Liver (tissue), 9 donors: Measurements from ENCODE around the gene LRPAP1. TPM values are rescaled to one million over a fixed set of nuclear protein-coding genes. Genes with fewer than 3 reads are reported as not detected.

Source experiments
- DNase-seq: peaks from one replicate; pipeline ENCODE4 v3.0.0-alpha.2; 2017; ENCODE audit warnings: low spot score
- H3K27ac ChIP-seq, 2 donors: one replicate each; pipeline ENCODE4 v1.7.0; 2013; ENCODE audit warnings: inconsistent platforms in 2 of 2, low read length in 2 of 2, control low read depth in 1 of 2, low read depth in 1 of 2, mild to moderate bottlenecking in 1 of 2
- H3K27me3 ChIP-seq, 4 donors: one replicate each; pipeline versions ENCODE4 v1.6.1 to v1.7.0; 2013; ENCODE audit warnings: low read length in 3 of 4, inconsistent platforms in 1 of 4, mild to moderate bottlenecking in 1 of 4, moderate library complexity in 1 of 4; ENCODE audit not compliant: control insufficient read depth in 4 of 4, insufficient read depth in 4 of 4
- H3K36me3 ChIP-seq, 4 donors: one replicate each; pipeline versions ENCODE4 v1.6.1 to v1.7.0; 2013; ENCODE audit warnings: low read length in 3 of 4, mild to moderate bottlenecking in 3 of 4, low read depth in 1 of 4, moderate library complexity in 1 of 4; ENCODE audit not compliant: control insufficient read depth in 4 of 4, insufficient read depth in 3 of 4
- H3K4me1 ChIP-seq, 4 donors: one replicate each; pipeline versions ENCODE4 v1.6.1 to v1.7.0; 2013; ENCODE audit warnings: low read length in 3 of 4, mild to moderate bottlenecking in 3 of 4, moderate library complexity in 1 of 4; ENCODE audit not compliant: control insufficient read depth in 4 of 4, insufficient read depth in 4 of 4
- H3K4me3 ChIP-seq, 3 donors: one replicate each; pipeline versions ENCODE4 v1.6.1 to v1.7.0; 2013; ENCODE audit warnings: low read length in 3 of 3, control low read depth in 1 of 3, low read depth in 1 of 3, mild to moderate bottlenecking in 1 of 3
- H3K9ac ChIP-seq, 2 donors: one replicate each; pipeline ENCODE4 v1.7.0; 2013; ENCODE audit warnings: low read length in 2 of 2, mild to moderate bottlenecking in 2 of 2, moderate library complexity in 2 of 2, control low read depth in 1 of 2, low read depth in 1 of 2
- H3K9me3 ChIP-seq, 4 donors: one replicate each; pipeline versions ENCODE4 v1.6.1 to v1.7.0; 2013; ENCODE audit warnings: low read length in 3 of 4; ENCODE audit not compliant: control insufficient read depth in 4 of 4
- ATF3 ChIP-seq: IDR thresholded peaks from 2 replicates; pipeline ENCODE4 v1.6.1; 2016; ENCODE audit warnings: antibody characterized with exemption
- CTCF ChIP-seq: fragments of 150-350 bp; IDR thresholded peaks from 2 replicates; pipeline ENCODE4 v1.5.1; 2017; ENCODE audit warnings: improper control_type of control experiment, low read depth, low read length; ENCODE audit not compliant: missing input control
- EGR1 ChIP-seq, 2 donors: IDR thresholded peaks; 2 replicates each; pipeline ENCODE4 v1.6.1; 2016 to 2018; ENCODE audit warnings: antibody characterized with exemption in 2 of 2, low read depth in 2 of 2
- FOXA1 ChIP-seq: IDR thresholded peaks from 2 replicates; pipeline ENCODE4 v1.6.1; 2016; ENCODE audit warnings: antibody characterized with exemption
- FOXA2 ChIP-seq: IDR thresholded peaks from 2 replicates; pipeline ENCODE4 v1.6.1; 2016; ENCODE audit warnings: antibody characterized with exemption
- HNF4A ChIP-seq, 2 donors: conservative IDR thresholded peaks; 2 replicates each; pipeline ENCODE4 v1.6.1; 2016; ENCODE audit warnings: antibody characterized with exemption in 2 of 2, mild to moderate bottlenecking in 2 of 2
- HNF4G ChIP-seq: IDR thresholded peaks from 2 replicates; pipeline ENCODE4 v1.6.1; 2016; ENCODE audit warnings: antibody characterized with exemption
- JUND ChIP-seq, 2 donors: IDR thresholded peaks; 2 replicates each; pipeline ENCODE4 v1.6.1; 2016; ENCODE audit warnings: antibody characterized with exemption in 2 of 2
- MAX ChIP-seq: IDR thresholded peaks from 2 replicates; pipeline ENCODE4 v1.6.1; 2016; ENCODE audit warnings: antibody characterized with exemption
- NR2F2 ChIP-seq: IDR thresholded peaks from 2 replicates; pipeline ENCODE4 v1.6.1; 2016; ENCODE audit warnings: antibody characterized with exemption
- RAD21 ChIP-seq, 2 donors: IDR thresholded peaks; 2 replicates each; pipeline ENCODE4 v1.6.1; 2016; ENCODE audit warnings: antibody characterized with exemption in 2 of 2, mild to moderate bottlenecking in 2 of 2
- RXRA ChIP-seq, 2 donors: IDR thresholded peaks; 2 replicates each; pipeline ENCODE4 v1.6.1; 2017 to 2018; ENCODE audit warnings: antibody characterized with exemption in 2 of 2, mild to moderate bottlenecking in 1 of 2
- SP1 ChIP-seq: IDR thresholded peaks from 2 replicates; pipeline ENCODE4 v1.6.1; 2018; ENCODE audit warnings: antibody characterized with exemption, mild to moderate bottlenecking
- TAF1 ChIP-seq: conservative IDR thresholded peaks from 2 replicates; pipeline ENCODE4 v1.6.1; 2016; ENCODE audit warnings: antibody characterized with exemption, mild to moderate bottlenecking
- YY1 ChIP-seq: IDR thresholded peaks from 2 replicates; pipeline ENCODE4 v1.6.1; 2016; ENCODE audit warnings: antibody characterized with exemption, mild to moderate bottlenecking
- WGBS: extraction: QIAGEN DNeasy Blood & Tissue Kit; methylation state at CpG from one replicate; pipeline ENCODE4 v1.1.7; 2013; 5-methylcytosine and 5-hydroxymethylcytosine counted together
- polyA plus RNA-seq, 2 donors: library from polyadenylated mRNA; stranded (reverse) in 1 of 2; unstranded in 1 of 2; fragments of 200-250 nt in 1 of 2; fragments of >200 nt in 1 of 2; fragmentation: Nextera tagmentation in 1 of 2; extraction: Ambion mirVana in 1 of 2; gene quantifications; one replicate each; pipeline versions ENCODE4 v1.2.1 to v1.2.3, GENCODE V29; 2013 to 2015
- total RNA-seq, 2 donors: library from RNA; depleted of rRNA; stranded (reverse); fragments of >200 nt; gene quantifications; one replicate each; pipeline ENCODE4 v1.2.3, GENCODE V29; 2014
- donor health status: healthy.
- donor health status: healthy.
- donor health status: healthy.
- donor health status: healthy.
- donor health status: healthy.

LRPAP1 gene
- total and polyA plus RNA-seq, 4 donors: 46.1 to 134 (median 108) TPM

DNA sequence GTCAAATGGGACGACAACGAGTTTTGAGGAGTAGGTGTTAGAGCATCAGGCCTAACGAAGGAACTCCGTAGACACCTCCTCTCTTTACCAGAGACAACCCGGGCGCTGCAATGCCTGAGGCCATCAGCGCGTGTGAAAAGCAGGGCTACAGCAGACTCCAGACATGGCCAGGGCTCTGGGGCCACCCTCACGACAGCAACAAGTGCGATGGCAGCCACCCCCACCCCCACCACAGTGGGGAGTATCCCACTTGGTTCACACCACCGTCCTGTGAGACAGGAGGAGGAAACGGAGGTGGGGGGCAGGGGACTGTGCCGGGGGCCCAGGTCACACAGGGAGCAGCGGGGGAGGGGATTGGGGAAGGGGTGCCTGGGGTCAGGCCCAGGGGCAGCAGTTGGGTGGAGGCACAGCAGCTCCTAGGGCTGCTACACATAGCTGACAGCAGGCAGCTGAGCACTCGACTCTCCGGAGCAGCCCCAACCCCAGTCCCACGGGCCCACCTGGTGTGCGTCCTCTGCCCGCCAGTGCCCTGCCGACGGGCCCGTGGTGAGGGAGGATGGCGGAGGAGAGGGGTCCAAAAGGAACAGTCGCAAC is 8.5 kb downstream of the LRPAP1 start:
- H3K4me3 ChIP-seq: no peak overlapping the region
- no peak overlapping the region for H3K27ac ChIP-seq
- no peaks in the 10 kb centered on the region for H3K9me3 ChIP-seq
- no peaks in the 10 kb centered on the region for H3K27me3 ChIP-seq
- peaks cover 16 to 63% (median 21%) of the 10 kb centered on the region in 4 donors for H3K36me3 ChIP-seq
- H3K9ac ChIP-seq: no peak overlapping the region
- 93% methylated on average over 24 of the region's 24 CpGs for WGBS
- no peak for DNase-seq
- TF ChIP-seq NR2F2: no peak
- no peak for TF ChIP-seq EGR1 (IDR thresholded peaks at IDR 0.05; ENCODE audit: low read depth in 2 of 2)
- TF ChIP-seq MAX: no peak
- TF ChIP-seq YY1: no peak
- no peak for TF ChIP-seq RAD21 (IDR thresholded peaks at IDR 0.05)
- TF ChIP-seq HNF4G: no peak
- no peak for TF ChIP-seq SP1
- no peak for TF ChIP-seq RXRA (IDR thresholded peaks at IDR 0.05)
- no peaks in the 10 kb centered on the region for H3K4me1 ChIP-seq

DNA sequence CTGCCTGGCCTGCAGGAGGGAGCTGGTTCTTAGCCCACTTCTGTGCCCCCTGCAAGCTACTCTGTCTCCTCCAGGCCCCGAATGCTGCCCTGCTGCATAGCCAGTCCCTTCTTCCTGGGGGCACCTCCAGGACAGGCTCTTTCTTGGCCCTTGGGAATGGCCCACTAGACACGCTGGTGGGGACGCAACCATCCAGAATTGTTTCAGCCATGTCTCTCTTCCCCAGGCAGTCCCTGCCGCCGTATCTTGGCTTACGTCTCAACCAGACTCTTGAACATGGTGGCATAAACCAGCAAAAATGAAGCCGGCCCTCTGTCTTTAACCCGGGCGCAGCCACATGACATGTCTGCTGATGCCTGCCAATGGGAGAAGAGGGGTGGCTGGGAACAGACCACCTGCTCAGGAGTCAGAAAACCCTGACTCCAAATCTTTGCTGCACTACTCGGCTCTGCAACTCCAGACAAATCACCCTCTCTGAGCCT is 9.0 kb downstream of the LRPAP1 start:
- 98% methylated on average over 10 of the region's 10 CpGs for WGBS
- Histone ChIP-seq H3K27ac (no peak overlapping the region), H3K9me3 (no peaks in the 10 kb centered on the region), H3K4me3 (no peak overlapping the region), H3K36me3 (peaks cover 13 to 61% (median 24%) of the 10 kb centered on the region in 4 donors), H3K9ac (no peak overlapping the region), H3K4me1 (no peaks in the 10 kb centered on the region), H3K27me3 (no peaks in the 10 kb centered on the region)
- TF ChIP-seq CTCF (no peak), HNF4A (conservative IDR thresholded peaks at IDR 0.05) (no peak), ATF3 (no peak), EGR1 (IDR thresholded peaks at IDR 0.05; ENCODE audit: low read depth in 2 of 2) (no peak), SP1 (no peak), FOXA1 (no peak), MAX (no peak), FOXA2 (no peak), RXRA (IDR thresholded peaks at IDR 0.05) (no peak), JUND (IDR thresholded peaks at IDR 0.05) (no peak)
- no peak for DNase-seq

DNA sequence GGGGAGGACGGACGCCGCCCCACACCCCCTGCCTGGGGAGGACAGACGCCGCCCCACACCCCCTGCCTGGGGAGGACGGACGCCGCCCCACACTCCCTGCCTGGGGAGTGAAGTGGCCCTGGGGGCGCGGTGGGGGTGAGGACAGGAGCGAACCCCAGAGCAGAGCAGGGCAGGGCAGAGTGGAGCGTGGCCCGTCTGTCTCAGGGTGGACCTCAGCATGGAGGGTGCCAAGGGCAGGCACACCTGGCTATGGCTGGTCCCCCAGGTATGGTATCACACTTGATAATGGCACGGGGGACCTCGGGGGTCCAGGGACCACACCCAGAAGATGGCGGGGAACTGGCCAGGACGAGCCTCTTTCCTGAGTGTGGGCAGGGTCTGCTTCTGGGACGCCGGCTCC is 9.6 kb downstream of the LRPAP1 start:
- DNase-seq: no peak
- no peak for TF ChIP-seq TAF1
- no peak for TF ChIP-seq NR2F2
- TF ChIP-seq EGR1 (IDR thresholded peaks at IDR 0.05; ENCODE audit: low read depth in 2 of 2): no peak
- no peak for TF ChIP-seq HNF4A (conservative IDR thresholded peaks at IDR 0.05)
- no peak for TF ChIP-seq RXRA (IDR thresholded peaks at IDR 0.05)
- TF ChIP-seq JUND (IDR thresholded peaks at IDR 0.05): no peak
- no peak for TF ChIP-seq MAX
- Histone ChIP-seq H3K27me3 (no peaks in the 10 kb centered on the region), H3K4me1 (no peaks in the 10 kb centered on the region), H3K9ac (no peak overlapping the region), H3K4me3 (no peak overlapping the region), H3K9me3 (no peaks in the 10 kb centered on the region), H3K36me3 (peaks cover 13 to 66% (median 29%) of the 10 kb centered on the region in 4 donors), H3K27ac (no peak overlapping the region)
- 96% methylated on average over 19 of the region's 19 CpGs for WGBS
